Mesenteric fat pad (tissue), 1 donor: Measurements from ENCODE around the gene LPAR2. TPM values are rescaled to one million over a fixed set of nuclear protein-coding genes. Genes with fewer than 3 reads are reported as not detected.
"Not testable (repeated sequence)": the region's sequence is repeated elsewhere in the genome, so short reads cannot be mapped to it uniquely, and the experiment has no call there.

Source experiments
- DNase-seq: peaks from one replicate; pipeline ENCODE4 v3.0.0-alpha.2; 2020; ENCODE audit warnings: low spot score
- total RNA-seq: library from RNA; stranded (reverse); fragmentation: NEBNext Ultra II Directional; extraction: Animal tissue kit (Norgen Biotek cat#: 25700); gene quantifications from one replicate; pipeline ENCODE4 v1.2.1, GENCODE V29; 2021
- donor health status: DM: yes; HTN: yes; CAD: no.

The LPAR2 gene
- total RNA-seq, 1 donor from 2014 or later, result 5.8 TPM

- DNase-seq, result no peak
Observed at GRCh38 chr19:19633711-19634515, 5.9 kb upstream of the LPAR2 start.

- no peak for DNase-seq
Observed at GRCh38 chr19:19632661-19633060, 4.6 kb upstream of the LPAR2 start.

- DNase-seq, result no peak
Observed at GRCh38 chr19:19631346-19631745, 3.3 kb upstream of the LPAR2 start.

- DNase-seq, result no peak
Observed at GRCh38 chr19:19630426-19630825, 2.4 kb upstream of the LPAR2 start.

- DNase-seq, result no peak
Observed at GRCh38 chr19:19630062-19630414, 2.0 kb upstream of the LPAR2 start.

- DNase-seq, result no peak
Observed at GRCh38 chr19:19628501-19629134, 598 bp upstream of the LPAR2 start.

GRCh38 chr19:19626516-19627472, 1.2 kb downstream of the LPAR2 start:
- no peak for DNase-seq

GRCh38 chr19:19624032-19624570, 3.9 kb downstream of the LPAR2 start:
- no peak for DNase-seq

- no peak for DNase-seq
Observed at GRCh38 chr19:19623383-19623782, 4.6 kb downstream of the LPAR2 start.

- DNase-seq, result no peak
Observed at GRCh38 chr19:19619849-19620210, 8.2 kb downstream of the LPAR2 start.

GRCh38 chr19:19619181-19619848, 8.7 kb downstream of the LPAR2 start:
- no peak for DNase-seq

- DNase-seq, result peak; percentile 97
Observed at GRCh38 chr19:19618219-19619051, 9.6 kb downstream of the LPAR2 start, which contains the start of gene PBX4. PBX4 (minus strand) TSS chr19:19618687; CDS start chr19:19618629, 58 bp downstream.

- no peak for DNase-seq
Observed at GRCh38 chr19:19615086-19615485, 12.9 kb downstream of the LPAR2 start.

- no peak for DNase-seq
Observed at GRCh38 chr19:19613506-19613905, 14.5 kb downstream of the LPAR2 start.

- no peak for DNase-seq
Observed at GRCh38 chr19:19610376-19611202, 17.4 kb downstream of the LPAR2 start.

- DNase-seq, result not testable (repeated sequence)
Observed at GRCh38 chr19:19606686-19607085, 21.3 kb downstream of the LPAR2 start.

GRCh38 chr19:19606021-19606420, 22.0 kb downstream of the LPAR2 start:
- DNase-seq, result no peak

- DNase-seq, result no peak
Observed at GRCh38 chr19:19602713-19603324, 25.2 kb downstream of the LPAR2 start.
